ENCODE results near the gene STAG1.
"Not testable (repeated sequence)": the region's sequence is repeated elsewhere in the genome, so short reads cannot be mapped to it uniquely, and the experiment has no call there.

STAG1 gene

GRCh38 chr3:136503056-136503455 is 249.1 kb downstream of the STAG1 start:
- no peak overlapping the region for H3K4me3 ChIP-seq (ENCODE audit: low read depth, low read length)
- no peak for TF ChIP-seq CTCF (IDR thresholded peaks at IDR 0.05; ENCODE audit: low read depth, low read length)

DNA sequence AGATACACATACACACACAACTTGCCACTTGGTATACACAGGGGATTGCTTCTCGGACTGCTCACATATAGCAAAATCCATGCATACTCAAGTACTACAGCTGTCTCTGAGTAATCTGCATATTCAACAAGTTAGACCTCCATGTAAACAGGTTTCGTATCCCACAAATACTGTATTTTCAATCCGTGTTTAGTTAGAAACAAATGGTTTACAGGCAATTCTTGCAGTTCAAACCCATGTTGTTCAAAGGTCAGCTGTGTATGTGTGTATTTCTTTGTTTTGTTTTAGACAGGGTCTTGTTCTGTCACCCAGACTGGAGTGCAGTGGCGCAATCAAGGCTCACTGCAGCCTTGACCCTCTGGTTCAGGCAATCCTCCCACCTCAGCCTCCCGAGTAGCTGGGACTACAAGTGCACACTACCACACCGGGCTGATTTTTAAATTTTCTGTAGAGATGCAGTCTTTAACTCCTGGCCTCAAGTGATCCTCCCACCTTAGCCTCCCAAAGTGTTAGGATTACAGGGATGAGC is 253.2 kb downstream of the STAG1 start:
- H3K4me3 ChIP-seq (ENCODE audit: low read depth, low read length), result no peak overlapping the region
- TF ChIP-seq CTCF (IDR thresholded peaks at IDR 0.05; ENCODE audit: low read depth, low read length), result no peak

DNA sequence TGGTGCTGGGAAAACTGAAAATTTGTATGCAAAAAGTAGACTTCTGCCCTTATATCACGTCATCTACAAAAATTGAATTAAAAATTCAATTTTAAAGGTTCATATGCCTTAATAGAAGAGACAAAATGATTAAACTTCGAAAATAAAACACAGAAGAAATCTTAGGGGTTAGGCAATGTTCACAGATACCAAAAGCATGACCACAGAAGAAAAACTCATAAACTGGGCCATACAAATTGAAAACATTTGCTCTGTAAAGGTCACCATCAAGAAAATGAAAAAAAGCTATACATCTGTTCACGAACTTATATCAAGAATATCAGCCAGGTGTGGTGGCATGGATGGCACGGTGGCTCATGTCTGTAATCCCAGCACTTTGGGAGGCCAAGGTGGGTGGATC is 257.0 kb downstream of the STAG1 start:
- TF ChIP-seq CTCF (IDR thresholded peaks at IDR 0.05; ENCODE audit: low read depth, low read length), result no peak
- H3K4me3 ChIP-seq (ENCODE audit: low read depth, low read length), result no peak overlapping the region

DNA sequence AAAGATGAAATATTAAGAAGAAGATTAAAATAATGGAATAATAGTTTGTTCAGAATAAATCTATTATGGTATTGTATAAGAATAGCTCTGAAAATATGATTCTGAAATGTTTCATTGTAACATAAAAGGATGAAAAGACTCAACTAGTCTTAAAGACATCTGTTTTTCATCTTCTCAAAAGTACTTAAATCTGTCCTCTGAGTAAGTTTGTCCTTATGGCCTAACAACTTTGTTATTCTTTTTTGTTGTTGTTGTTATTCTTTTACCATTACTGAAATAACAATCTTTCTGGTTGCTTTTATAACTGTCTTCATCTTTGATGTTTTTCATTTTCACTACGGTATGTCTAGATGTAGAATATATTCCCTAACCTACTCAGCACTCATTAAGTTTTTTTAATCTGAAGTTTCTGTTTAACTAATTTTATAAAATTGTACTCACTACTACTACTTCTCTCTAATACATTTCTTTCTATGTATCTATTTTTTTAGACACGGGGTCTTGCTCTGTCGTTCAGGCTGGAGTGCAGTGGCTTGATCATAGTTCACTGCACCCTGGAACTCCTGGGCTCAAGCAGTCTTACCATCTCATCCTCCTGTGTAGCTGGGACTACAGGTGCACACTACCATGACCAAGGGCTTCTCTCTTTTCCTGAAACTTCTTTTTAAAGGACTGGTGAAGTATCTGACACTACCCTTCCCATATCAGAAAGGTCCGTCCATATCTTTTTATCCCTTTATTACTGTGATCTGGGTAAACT is 261.4 kb downstream of the STAG1 start:
- no peak for TF ChIP-seq CTCF (IDR thresholded peaks at IDR 0.05; ENCODE audit: low read depth, low read length)
- H3K4me3 ChIP-seq (ENCODE audit: low read depth, low read length), result no peak overlapping the region

- H3K4me3 ChIP-seq (ENCODE audit: low read depth, low read length), result no peak overlapping the region
- TF ChIP-seq CTCF (IDR thresholded peaks at IDR 0.05; ENCODE audit: low read depth, low read length), result no peak
Observed at GRCh38 chr3:136485777-136486176, 266.4 kb downstream of the STAG1 start.

DNA sequence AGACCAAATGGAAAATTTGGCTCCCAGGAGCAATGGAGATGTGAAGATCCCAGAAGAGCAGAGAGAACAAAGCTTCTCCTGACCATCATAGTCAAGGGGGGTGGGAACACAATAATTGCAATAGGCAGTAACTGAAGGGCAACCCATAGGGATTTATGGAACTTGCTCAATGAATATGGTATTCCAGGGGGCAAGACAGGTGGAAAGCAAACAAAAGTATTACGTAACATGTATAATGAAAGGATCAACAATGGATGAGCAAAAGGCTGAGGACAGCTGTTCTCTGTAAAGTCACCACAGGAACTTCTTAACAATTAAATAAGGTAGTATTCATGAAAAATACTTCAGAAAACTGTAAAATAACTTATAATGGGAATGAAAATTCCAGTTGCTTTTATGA is 275.9 kb downstream of the STAG1 start:
- TF ChIP-seq CTCF (IDR thresholded peaks at IDR 0.05; ENCODE audit: low read depth, low read length), result no peak
- H3K4me3 ChIP-seq (ENCODE audit: low read depth, low read length), result no peak overlapping the region

DNA sequence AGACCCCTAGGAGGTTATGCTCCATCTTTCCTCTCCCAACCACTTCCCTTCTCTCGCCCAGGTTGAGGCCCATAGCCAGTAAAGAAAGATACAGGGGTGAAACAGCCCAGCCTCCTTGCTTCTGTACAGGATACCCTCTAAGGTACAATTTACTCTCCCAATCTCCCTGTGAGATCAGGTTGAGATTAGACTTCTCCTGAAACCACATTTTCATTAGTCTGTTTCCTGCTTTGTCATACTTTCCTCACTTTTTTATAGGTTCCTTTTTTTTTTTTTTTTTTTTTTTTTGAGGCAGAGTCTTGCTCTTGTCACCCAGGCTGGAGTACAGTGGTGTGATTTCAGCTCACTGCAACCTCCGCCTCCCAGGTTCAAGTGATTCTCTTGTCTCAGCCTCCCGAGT is 277.3 kb downstream of the STAG1 start:
- not testable (repeated sequence) for H3K4me3 ChIP-seq (ENCODE audit: low read depth, low read length)
